Measurements from ENCODE around the gene DLL4.
A peak's percentile ranks its signal among the peaks of the same experiment; 100 is the strongest.

Gene DLL4

GRCh38 chr15:40927873-40928806, 1.0 kb upstream of the DLL4 start:
- DNase-seq, result peak; percentile 60

GRCh38 chr15:40929660-40930429, 705 bp downstream of the DLL4 start:
- no peak for DNase-seq

- DNase-seq, result peak; percentile 24
Observed at GRCh38 chr15:40930430-40931299, 1.5 kb downstream of the DLL4 start.

GRCh38 chr15:40931300-40932142, 2.4 kb downstream of the DLL4 start:
- DNase-seq, result no peak

GRCh38 chr15:40932156-40932555, 3.0 kb downstream of the DLL4 start:
- no peak for DNase-seq

GRCh38 chr15:40932649-40933516, 3.7 kb downstream of the DLL4 start:
- no peak for DNase-seq

GRCh38 chr15:40933517-40933902, 4.4 kb downstream of the DLL4 start:
- DNase-seq, result no peak

GRCh38 chr15:40934457-40934856, 5.3 kb downstream of the DLL4 start:
- DNase-seq, result no peak

GRCh38 chr15:40936234-40936708, 7.1 kb downstream of the DLL4 start:
- no peak for DNase-seq

- DNase-seq, result no peak
Observed at GRCh38 chr15:40936709-40937666, 7.8 kb downstream of the DLL4 start.

- no peak for DNase-seq
Observed at GRCh38 chr15:40937762-40938535, 8.8 kb downstream of the DLL4 start.

- DNase-seq, result no peak
Observed at GRCh38 chr15:40938536-40938870, 9.4 kb downstream of the DLL4 start.

- DNase-seq, result no peak
Observed at GRCh38 chr15:40940296-40940801, 11.2 kb downstream of the DLL4 start.

GRCh38 chr15:40941068-40941527, 12.0 kb downstream of the DLL4 start:
- no peak for DNase-seq

- peak; percentile 44 for DNase-seq
Observed at GRCh38 chr15:40941528-40942336, 12.6 kb downstream of the DLL4 start.

GRCh38 chr15:40942337-40942854, 13.3 kb downstream of the DLL4 start:
- DNase-seq, result no peak

- no peak for DNase-seq
Observed at GRCh38 chr15:40942878-40943277, 13.7 kb downstream of the DLL4 start.
